Limb (tissue), 2 donors: ENCODE data around the gene SOX5.
A peak's percentile ranks its signal among the peaks of the same experiment; 100 is the strongest.
"Not testable (repeated sequence)": the region's sequence is repeated elsewhere in the genome, so short reads cannot be mapped to it uniquely, and the experiment has no call there.

Experiments used
- DNase-seq, 2 donors: peaks; one replicate each; pipeline ENCODE4 v3.0.0-alpha.2; 2016; ENCODE audit errors: extremely low spot score in 2 of 2

SOX5 gene

GRCh38 chr12:23909551-23909950, 39.9 kb downstream of the SOX5 start:
- DNase-seq = no peak

GRCh38 chr12:23906329-23906728, 43.1 kb downstream of the SOX5 start:
- DNase-seq = peak; percentile 32 to 45

GRCh38 chr12:23899434-23899833, 50.0 kb downstream of the SOX5 start:
- no peak for DNase-seq

GRCh38 chr12:23898121-23898520, 51.3 kb downstream of the SOX5 start:
- no peak for DNase-seq

- peak in 1 of 2 donors; percentile 38 for DNase-seq
These were observed 53.7 kb downstream of the SOX5 start for GRCh38 chr12:23895792-23896218.

- DNase-seq = no peak
These were observed 55.9 kb downstream of the SOX5 start for GRCh38 chr12:23893611-23894010.

- DNase-seq = no peak
These were observed 58.4 kb downstream of the SOX5 start for GRCh38 chr12:23891115-23891514.

GRCh38 chr12:23889069-23889440, 60.4 kb downstream of the SOX5 start:
- no peak for DNase-seq

- DNase-seq = no peak
These were observed 60.9 kb downstream of the SOX5 start for GRCh38 chr12:23888396-23889068.

- no peak for DNase-seq
These were observed 62.2 kb downstream of the SOX5 start for GRCh38 chr12:23887055-23887835.

- no peak for DNase-seq
These were observed 64.1 kb downstream of the SOX5 start for GRCh38 chr12:23885394-23885793.

- no peak for DNase-seq
These were observed 64.6 kb downstream of the SOX5 start for GRCh38 chr12:23884909-23885308.

- no peak for DNase-seq
These were observed 68.5 kb downstream of the SOX5 start for GRCh38 chr12:23880988-23881387.

GRCh38 chr12:23876618-23877017, 72.9 kb downstream of the SOX5 start:
- DNase-seq = not testable (repeated sequence)

GRCh38 chr12:23867794-23868193, 81.7 kb downstream of the SOX5 start:
- DNase-seq = no peak

- no peak for DNase-seq
These were observed 86.8 kb downstream of the SOX5 start for GRCh38 chr12:23862701-23863100.

GRCh38 chr12:23860019-23860418, 89.5 kb downstream of the SOX5 start:
- DNase-seq = no peak

- DNase-seq = no peak
These were observed 92.3 kb downstream of the SOX5 start for GRCh38 chr12:23857178-23857577.

- DNase-seq = no peak
These were observed 93.7 kb downstream of the SOX5 start for GRCh38 chr12:23855813-23856212.

- DNase-seq = no peak
These were observed 94.9 kb downstream of the SOX5 start for GRCh38 chr12:23854598-23854997.

GRCh38 chr12:23853640-23854039, 95.8 kb downstream of the SOX5 start:
- DNase-seq = no peak

- no peak for DNase-seq
These were observed 97.9 kb downstream of the SOX5 start for GRCh38 chr12:23851602-23852001.

- no peak for DNase-seq
These were observed 101.6 kb downstream of the SOX5 start for GRCh38 chr12:23847857-23848256.
